CD14-positive monocyte (primary cell): ENCODE measurements around the gene COL4A2. TPM values are rescaled to one million over a fixed set of nuclear protein-coding genes. Genes with fewer than 3 reads are reported as not detected.

Experiments
- DNase-seq, 3 donors: peaks; one replicate each; pipeline ENCODE4 v3.0.0-alpha.2; 2011 to 2022
- H2AFZ ChIP-seq: 2 replicates; pipeline ENCODE4 v1.6.0; 2012; ENCODE audit warnings: mild to moderate bottlenecking, low read depth, low read length, inconsistent platforms; ENCODE audit not compliant: insufficient read depth, poor library complexity, severe bottlenecking
- H3K27ac ChIP-seq, 2 donors: 1 replicate in 1 of 2; 2 replicates in 1 of 2; pipeline ENCODE4 v1.5.1; 2012 to 2013; ENCODE audit warnings: low read length in 2 of 2, control low read depth in 1 of 2, inconsistent platforms in 1 of 2, low read depth in 1 of 2, mild to moderate bottlenecking in 1 of 2
- H3K27me3 ChIP-seq, 2 donors: one replicate each; pipeline versions ENCODE4 v1.6.0 to v1.6.1; 2011 to 2013; ENCODE audit warnings: low read length in 2 of 2; ENCODE audit not compliant: control insufficient read depth in 2 of 2, insufficient read depth in 2 of 2
- H3K36me3 ChIP-seq, 2 donors: replicated peaks in 1 of 2; 1 replicate in 1 of 2; 2 replicates in 1 of 2; pipeline versions ENCODE4 v1.5.1 to v1.6.1; 2012 to 2013; ENCODE audit warnings: low read length in 2 of 2, control low read depth in 1 of 2, inconsistent platforms in 1 of 2, mild to moderate bottlenecking in 1 of 2; ENCODE audit not compliant: insufficient read depth in 2 of 2, control insufficient read depth in 1 of 2
- H3K4me1 ChIP-seq, 2 donors: 1 replicate in 1 of 2; 2 replicates in 1 of 2; pipeline versions ENCODE4 v1.5.1 to v1.6.1; 2012 to 2013; ENCODE audit warnings: low read length in 2 of 2, control low read depth in 1 of 2, inconsistent platforms in 1 of 2, mild to moderate bottlenecking in 1 of 2, moderate library complexity in 1 of 2; ENCODE audit not compliant: insufficient read depth in 2 of 2, control insufficient read depth in 1 of 2
- H3K4me2 ChIP-seq: replicated peaks from 2 replicates; pipeline ENCODE3; 2012; ENCODE audit warnings: low read length, moderate library complexity, mild to moderate bottlenecking; ENCODE audit not compliant: poor library complexity, severe bottlenecking; ENCODE audit errors: extremely low read depth
- H3K4me3 ChIP-seq, 3 experiments: fragments of 200-600 bp in 1 of 3; sonication (generic) in 1 of 3; replicated peaks in 1 of 3; 1 replicate in 2 of 3; 2 replicates in 1 of 3; pipeline ENCODE4 v1.5.1; 2011 to 2013; ENCODE audit warnings: low read length in 3 of 3, mild to moderate bottlenecking in 3 of 3, control low read depth in 2 of 3, low read depth in 2 of 3, inconsistent platforms in 1 of 3, moderate library complexity in 1 of 3
- H3K79me2 ChIP-seq: 2 replicates; pipeline ENCODE4 v1.6.0; 2012; ENCODE audit warnings: mild to moderate bottlenecking, control low read depth, inconsistent platforms, low read length, moderate library complexity; ENCODE audit not compliant: insufficient read depth
- H3K9ac ChIP-seq: 2 replicates; pipeline ENCODE4 v1.6.0; 2017; ENCODE audit warnings: low read length, mild to moderate bottlenecking; ENCODE audit not compliant: insufficient read depth, poor library complexity, severe bottlenecking
- H3K9me3 ChIP-seq, 2 donors: replicated peaks in 1 of 2; 1 replicate in 1 of 2; 2 replicates in 1 of 2; pipeline versions ENCODE4 v1.5.1 to v1.6.1; 2012 to 2013; ENCODE audit warnings: low read length in 2 of 2, control low read depth in 1 of 2; ENCODE audit not compliant: control insufficient read depth in 1 of 2, insufficient read depth in 1 of 2
- H4K20me1 ChIP-seq: 2 replicates; pipeline ENCODE4 v1.6.0; 2012; ENCODE audit warnings: mild to moderate bottlenecking, low read length, control low read depth, moderate library complexity; ENCODE audit not compliant: insufficient read depth
- H3K27ac Mint-ChIP-seq, 7 donors: one replicate each; pipeline ENCODE4 v1.8.0; 2020; ENCODE audit warnings: mild to moderate bottlenecking in 7 of 7, mixed read lengths in 7 of 7, moderate library complexity in 6 of 7, inconsistent platforms in 2 of 7
- H3K27me3 Mint-ChIP-seq, 3 donors: one replicate each; pipeline ENCODE4 v1.8.0; 2021 to 2022; ENCODE audit warnings: low read depth in 3 of 3, mild to moderate bottlenecking in 3 of 3, mixed read lengths in 3 of 3, moderate library complexity in 3 of 3, inconsistent platforms in 1 of 3
- H3K36me3 Mint-ChIP-seq, 2 donors: one replicate each; pipeline ENCODE4 v1.8.0; 2020; ENCODE audit warnings: mixed read lengths in 2 of 2, inconsistent platforms in 1 of 2, mild to moderate bottlenecking in 1 of 2
- H3K4me1 Mint-ChIP-seq: one replicate; pipeline ENCODE4 v1.8.0; 2020; ENCODE audit warnings: mild to moderate bottlenecking, mixed read lengths
- H3K4me3 Mint-ChIP-seq, 2 donors: one replicate each; pipeline ENCODE4 v1.8.0; 2020; ENCODE audit warnings: mild to moderate bottlenecking in 2 of 2, mixed read lengths in 2 of 2, moderate library complexity in 1 of 2
- H3K9me3 Mint-ChIP-seq, 7 donors: one replicate each; pipeline ENCODE4 v1.8.0; 2020 to 2022; ENCODE audit warnings: mixed read lengths in 7 of 7, mild to moderate bottlenecking in 6 of 7, moderate library complexity in 6 of 7, inconsistent platforms in 2 of 7
- CTCF ChIP-seq: fragments of 200-600 bp; IDR thresholded peaks from one replicate; pipeline ENCODE4 v1.8.0; 2022; ENCODE audit warnings: antibody characterized with exemption, mild to moderate bottlenecking
- WGBS: methylation state at CpG from one replicate; pipeline ENCODE4 v1.1.5; 2013; ENCODE audit warnings: missing lambda C conversion rate; ENCODE audit not compliant: insufficient coverage; 5-methylcytosine and 5-hydroxymethylcytosine counted together
- intact Hi-C, 2 donors: fragments of 100-400 bp; cut with micrococcal nuclease; formaldehyde crosslinking; loops; one replicate each; pipeline versions ENCODE4 v1.15.0 to v1.15.1; 2023
- polyA plus RNA-seq, 3 donors: library from polyadenylated mRNA; depleted of rRNA in 1 of 3; unstranded in 2 of 3; stranded (reverse) in 1 of 3; fragments of 300-500 nt in 2 of 3; fragments of >200 nt in 1 of 3; fragmentation: Illumina TruSeq in 2 of 3; gene quantifications; 1 replicate in 2 of 3; 2 replicates in 1 of 3; pipeline ENCODE4 v1.2.3, GENCODE V29; 2012 to 2021

The COL4A2 gene
- polyA plus RNA-seq, 3 donors, result not detected

GRCh38 chr13:110523838-110524540 is 216.9 kb downstream of the COL4A2 start:
- TF ChIP-seq CTCF, result no peak
- Histone ChIP-seq H3K27me3 (no peaks in the 10 kb centered on the region), H3K27ac (no peak overlapping the region), H3K36me3 (peaks cover 7 to 19% of the 10 kb centered on the region in 2 donors), H3K9ac (no peak overlapping the region), H3K79me2 (peaks cover 63% of the 10 kb centered on the region), H2AFZ (no peak overlapping the region), H3K9me3 (no peaks in the 10 kb centered on the region), H3K4me3 (no peak overlapping the region), H3K4me2 (peak overlapping the region; percentile 21), H4K20me1 (peaks cover 25% of the 10 kb centered on the region), H3K4me1 (peaks cover 85 to 94% of the 10 kb centered on the region in 2 donors)
- Mint-ChIP-seq H3K9me3 (peaks cover 0 to 1% (median 0%) of the 10 kb centered on the region in 7 donors), H3K27me3 (peaks cover 0 to 8% (median 0%) of the 10 kb centered on the region in 3 donors), H3K36me3 (peaks cover 53% of the 10 kb centered on the region in 2 donors), H3K4me3 (peak overlapping the region in 1 of 2 donors; percentile 76), H3K27ac (peak overlapping the region in 5 of 7 donors; percentile 64 to 80 (median 69)), H3K4me1 (peaks cover 98% of the 10 kb centered on the region)
- no peak for DNase-seq
- WGBS, result over 99% methylated on average over 9 of the region's 17 CpGs
- intact Hi-C loops, result loop anchor here (5.0 to 10.0 kb wide), 3 partner anchors 38 to 191 kb away; partner anchors contain the start of genes ING1 (in 1 of the 2) and RAB20 (in 1 of the 2)

GRCh38 chr13:110524541-110525257 is 217.6 kb downstream of the COL4A2 start:
- H3K36me3 Mint-ChIP-seq, result peaks cover 48 to 54% of the 10 kb centered on the region in 2 donors
- intact Hi-C loops, result loop anchor here (5.0 to 10.0 kb wide), 3 partner anchors 38 to 190 kb away; partner anchors contain the start of genes ING1 (in 1 of the 2) and RAB20 (in 1 of the 2)
- no peak overlapping the region for H2AFZ ChIP-seq
- no peak for DNase-seq
- H3K79me2 ChIP-seq, result peaks cover 64% of the 10 kb centered on the region
- peaks cover 0 to 1% (median 0%) of the 10 kb centered on the region in 7 donors for H3K9me3 Mint-ChIP-seq
- WGBS, result 35% methylated on average over 14 of the region's 21 CpGs
- no peak for TF ChIP-seq CTCF
- peaks cover 0 to 8% (median 0%) of the 10 kb centered on the region in 3 donors for H3K27me3 Mint-ChIP-seq
- H3K4me2 ChIP-seq, result peak overlapping the region; percentile 21
- H3K4me3 Mint-ChIP-seq, result peak overlapping the region; percentile 42 to 76
- H3K9me3 ChIP-seq, result no peaks in the 10 kb centered on the region
- H3K27ac Mint-ChIP-seq, result peak overlapping the region in 6 of 7 donors; percentile 42 to 80 (median 67)
- no peak overlapping the region for H3K9ac ChIP-seq
- H3K27ac ChIP-seq, result no peak overlapping the region
- H3K4me1 Mint-ChIP-seq, result peaks cover 97% of the 10 kb centered on the region
- H3K27me3 ChIP-seq, result no peaks in the 10 kb centered on the region
- H3K36me3 ChIP-seq, result peaks cover 7 to 19% of the 10 kb centered on the region in 2 donors
- H3K4me1 ChIP-seq, result peaks cover 85 to 94% of the 10 kb centered on the region in 2 donors
- H4K20me1 ChIP-seq, result peaks cover 25% of the 10 kb centered on the region
- H3K4me3 ChIP-seq, result no peak overlapping the region
